ENCODE measurements around the gene WNT11.

The WNT11 gene

GRCh38 chr11:76237000-76237649 is 30.8 kb upstream of the WNT11 start:
- no peak for DNase-seq

GRCh38 chr11:76236092-76236999 is 30.0 kb upstream of the WNT11 start:
- DNase-seq: peak; percentile 11

DNA sequence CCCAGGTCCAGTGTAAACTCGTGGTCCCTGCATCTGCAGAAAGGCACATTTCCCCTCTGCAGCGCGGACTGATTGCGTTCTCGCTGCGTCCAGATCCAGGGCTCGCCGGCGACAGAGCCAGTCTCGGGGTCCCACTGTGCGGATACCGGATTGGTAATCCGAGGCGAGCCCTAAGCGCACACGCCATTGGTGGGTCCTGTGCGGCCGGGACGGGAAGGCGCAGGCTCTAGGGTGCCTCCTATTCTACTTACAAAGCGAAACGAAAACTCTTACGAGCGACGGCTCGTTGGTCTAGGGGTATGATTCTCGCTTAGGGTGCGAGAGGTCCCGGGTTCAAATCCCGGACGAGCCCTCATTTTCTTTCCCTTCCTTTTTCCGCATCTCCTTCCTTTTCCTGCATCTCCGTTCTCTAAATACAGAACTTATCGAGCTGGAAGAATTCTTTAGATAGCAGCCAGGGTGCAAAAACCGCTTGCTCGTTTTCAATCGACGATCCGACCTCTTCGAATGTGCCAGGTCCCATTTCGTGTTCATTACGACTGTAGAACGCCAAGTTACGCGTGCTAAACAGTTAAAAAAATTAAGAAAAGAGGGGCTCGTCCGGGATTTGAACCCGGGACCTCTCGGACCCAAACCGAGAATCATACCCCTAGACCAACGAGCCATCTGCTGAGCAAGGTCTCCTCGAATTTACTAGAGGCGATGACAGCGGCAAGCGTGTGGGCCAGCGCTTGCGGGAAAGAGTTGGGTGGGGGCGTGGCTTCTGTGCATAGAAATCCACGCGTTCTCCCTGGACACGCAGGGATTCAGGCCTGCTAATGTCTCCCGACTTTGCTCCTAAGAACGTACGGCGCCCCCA is 29.2 kb upstream of the WNT11 start:
- DNase-seq: peak; percentile 96

DNA sequence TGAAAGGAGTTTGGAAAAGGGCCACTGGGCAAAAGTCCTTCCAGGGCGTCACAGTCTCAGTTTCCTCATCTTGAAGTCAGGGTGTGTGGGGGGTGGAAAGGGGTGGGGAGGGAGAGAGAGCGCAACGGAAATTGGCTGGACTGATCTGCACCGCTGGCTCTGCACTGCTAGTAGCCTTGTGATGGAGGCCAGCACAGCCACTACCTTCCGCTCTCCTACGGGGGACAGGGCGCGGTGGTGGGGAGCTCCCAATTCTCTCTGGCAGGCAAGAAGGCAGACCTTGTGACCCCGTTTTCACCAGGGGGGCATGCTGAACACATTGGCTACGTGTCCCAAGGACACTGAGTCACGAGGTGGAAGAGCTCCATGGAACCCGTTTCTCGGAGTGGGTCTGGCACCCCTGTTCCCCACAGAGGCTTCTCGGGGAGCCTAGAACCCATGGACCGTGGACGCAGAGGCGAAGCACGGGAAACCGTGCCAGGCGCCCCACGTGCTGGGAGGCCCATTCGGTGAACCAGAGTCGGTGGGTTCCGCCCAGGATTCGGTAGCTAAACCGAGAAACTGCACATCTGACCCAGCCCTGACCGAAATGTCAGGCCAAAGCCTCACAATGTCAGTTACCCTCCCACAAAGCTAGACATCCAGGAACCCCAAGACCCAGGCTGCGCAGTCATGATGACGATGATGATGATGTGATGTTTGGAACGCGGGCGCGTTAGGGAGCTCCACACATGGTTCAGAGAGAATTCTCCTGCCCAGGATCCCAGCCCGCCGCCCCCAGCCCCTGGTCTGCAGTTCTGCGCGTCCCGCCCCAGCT is 28.3 kb upstream of the WNT11 start:
- peak; percentile 7 for DNase-seq

- no peak for DNase-seq
These were observed 27.7 kb upstream of the WNT11 start for GRCh38 chr11:76234021-76234415.

DNA sequence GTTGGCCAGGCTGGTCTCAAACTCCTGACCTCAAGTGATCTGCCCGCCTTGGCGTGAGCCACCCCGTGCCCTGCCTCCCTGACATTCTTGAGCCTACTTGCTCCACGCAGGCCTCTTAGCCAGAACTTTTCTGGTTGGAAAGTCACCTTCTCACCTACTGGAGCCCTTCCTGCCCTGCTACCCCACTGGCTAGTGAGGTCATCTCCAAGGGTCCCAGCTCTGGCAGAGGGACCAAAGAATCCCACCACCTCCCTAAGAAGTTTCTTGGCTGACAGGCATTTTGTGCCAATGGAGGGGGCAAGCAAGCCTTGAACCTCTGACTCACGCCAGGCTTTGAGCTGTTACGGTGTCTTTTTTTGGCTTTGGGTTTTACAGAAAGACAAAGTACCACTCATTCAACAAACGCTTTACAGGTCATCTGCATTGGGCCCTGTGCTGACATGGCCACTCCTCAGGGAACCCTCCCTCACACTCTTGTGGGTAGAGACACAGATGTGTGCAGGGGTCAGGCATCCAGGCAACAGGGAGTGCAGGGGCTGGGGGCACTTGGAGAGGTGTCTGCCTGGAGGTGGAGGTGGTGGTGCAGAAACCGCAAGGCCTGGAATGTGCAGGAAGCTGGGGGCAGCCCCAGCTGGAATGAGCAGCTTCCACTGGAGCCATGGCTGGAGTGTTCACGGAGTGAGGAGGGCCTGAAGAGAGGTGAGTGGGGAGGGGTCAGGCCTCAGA is 27.1 kb upstream of the WNT11 start:
- DNase-seq: no peak

DNA sequence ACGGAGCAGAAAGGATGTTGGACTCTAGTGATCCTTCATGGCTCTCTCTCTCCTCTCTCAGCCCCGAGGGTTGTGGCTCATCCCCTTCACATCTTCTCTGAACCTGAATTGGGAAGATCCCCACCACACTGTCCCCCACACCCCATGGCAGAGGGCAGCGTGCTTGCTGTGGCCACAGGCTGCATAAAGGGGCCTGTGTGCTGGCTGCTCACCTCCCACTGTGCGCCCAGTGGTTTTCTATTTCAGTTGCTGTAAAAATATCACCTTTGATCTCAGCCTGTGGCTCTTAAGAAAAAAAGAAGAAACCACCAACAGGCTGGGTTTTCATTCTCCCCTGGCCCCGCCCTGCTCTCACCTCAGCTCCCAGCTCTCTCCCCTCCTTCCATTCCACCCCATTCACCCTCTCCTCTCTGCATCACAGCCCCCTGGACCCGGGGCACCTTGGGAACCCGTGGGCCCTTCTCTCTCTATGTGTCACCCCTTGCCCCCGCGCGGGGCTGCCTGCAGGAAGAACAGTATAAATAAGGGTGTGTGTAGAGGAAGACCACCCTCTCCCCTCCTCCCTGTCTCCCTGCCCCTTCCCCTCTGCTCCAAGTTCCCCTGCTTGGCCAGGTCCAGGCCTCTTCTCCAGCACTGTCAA is 25.8 kb upstream of the WNT11 start:
- DNase-seq: no peak

DNA sequence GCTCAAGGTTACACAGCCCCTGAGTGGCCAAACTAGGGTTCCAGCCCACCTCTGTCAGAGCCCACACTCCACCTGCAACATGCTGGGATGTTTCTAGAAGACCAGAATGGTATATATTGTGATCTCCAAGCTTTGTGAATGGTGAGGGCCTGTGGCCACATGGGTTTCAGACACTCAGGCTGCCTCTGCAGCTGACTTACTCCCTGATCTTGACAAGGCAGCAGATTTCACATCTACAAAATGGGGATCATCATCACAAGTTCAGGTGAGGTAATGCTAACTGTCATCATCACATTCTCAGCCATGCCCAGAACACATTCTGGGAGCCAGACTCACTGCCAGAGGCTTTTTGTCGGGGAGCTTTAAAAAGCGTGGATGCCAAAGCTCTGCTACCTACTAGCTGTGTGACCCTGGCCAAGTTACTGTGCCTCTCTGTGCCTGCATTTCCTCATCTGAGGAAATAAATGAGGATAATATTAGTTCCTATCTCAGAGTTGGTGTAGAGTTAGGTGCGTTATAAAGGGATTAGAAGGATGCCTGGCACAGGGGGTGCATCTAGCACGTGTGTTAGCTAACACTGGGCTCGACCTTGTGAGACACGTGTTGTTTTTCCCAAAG is 24.9 kb upstream of the WNT11 start:
- DNase-seq: no peak

- no peak for DNase-seq
These were observed 24.1 kb upstream of the WNT11 start for GRCh38 chr11:76230392-76230791.

GRCh38 chr11:76229690-76230240 is 23.5 kb upstream of the WNT11 start:
- no peak for DNase-seq

DNA sequence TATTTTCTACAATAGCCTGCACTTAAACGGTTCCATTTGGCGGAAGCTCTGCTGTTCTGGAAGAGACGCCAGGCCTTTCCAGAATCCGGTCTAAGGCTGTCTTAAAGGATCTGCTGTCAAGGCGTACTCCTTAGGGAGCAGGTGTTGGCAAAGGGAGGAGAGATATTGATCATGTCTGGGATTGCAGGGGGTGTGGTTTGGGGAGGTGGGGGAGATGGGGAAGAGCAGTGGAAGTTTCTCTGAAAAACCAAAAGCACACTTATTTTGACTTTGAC is 22.5 kb upstream of the WNT11 start:
- DNase-seq: no peak

DNA sequence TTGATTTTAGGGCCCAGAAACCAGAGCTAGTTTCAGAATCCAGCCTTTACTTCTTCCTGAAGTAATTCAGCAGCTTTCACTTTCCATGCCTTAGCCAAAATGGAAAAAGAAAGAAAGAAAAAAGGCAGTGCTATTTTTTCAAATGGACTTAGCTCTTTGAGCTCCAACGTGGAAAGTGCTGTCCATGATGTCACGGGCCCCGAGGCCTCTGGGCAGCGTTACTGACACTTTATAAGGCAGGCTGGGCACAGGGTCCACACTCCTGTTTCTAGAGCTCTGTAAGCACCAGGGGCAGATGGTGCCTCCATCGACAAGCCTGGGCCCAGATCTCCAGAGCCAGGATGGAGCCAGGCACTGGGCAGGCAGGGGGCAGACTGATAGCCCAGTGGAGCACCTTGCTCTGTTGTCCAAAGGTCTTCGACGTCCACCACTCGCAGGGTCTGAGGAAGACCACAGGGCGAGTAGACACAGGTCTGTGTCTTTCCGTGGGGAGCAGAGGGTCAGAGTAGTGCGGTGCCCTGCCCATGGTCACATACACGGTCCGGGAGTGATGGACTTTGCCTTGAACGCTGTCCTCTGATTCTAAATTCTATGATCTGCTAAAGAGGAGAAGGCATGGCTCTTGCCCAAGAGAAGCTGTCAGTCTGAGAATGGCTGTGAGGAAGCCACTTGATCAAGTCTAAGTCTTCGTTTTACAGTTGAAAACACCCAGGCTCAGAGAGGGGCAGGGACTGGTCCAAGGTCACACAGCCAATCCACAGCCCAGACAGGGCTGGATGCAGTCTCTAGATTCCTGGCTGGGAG is 22.0 kb upstream of the WNT11 start:
- no peak for DNase-seq

DNA sequence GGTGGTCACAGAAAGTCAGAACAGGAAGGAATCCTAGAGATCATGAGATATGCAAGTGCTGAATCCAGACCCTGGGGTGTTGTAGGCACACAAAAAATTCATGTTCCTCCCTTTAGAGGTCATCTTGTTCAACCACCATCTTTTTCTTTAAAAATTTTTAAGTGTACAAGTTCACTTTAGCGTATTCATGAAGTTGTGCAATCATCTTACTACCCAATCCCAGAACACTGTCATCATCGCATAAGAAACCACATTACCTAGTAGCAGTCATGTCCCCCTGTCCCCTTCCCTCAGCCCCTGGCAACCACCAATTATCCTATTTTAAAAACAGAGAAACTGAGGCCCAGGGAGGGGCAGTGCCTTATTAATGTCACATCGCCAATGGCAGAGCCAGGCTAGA is 20.3 kb upstream of the WNT11 start:
- no peak for DNase-seq

GRCh38 chr11:76225122-76225611 is 18.9 kb upstream of the WNT11 start:
- no peak for DNase-seq

DNA sequence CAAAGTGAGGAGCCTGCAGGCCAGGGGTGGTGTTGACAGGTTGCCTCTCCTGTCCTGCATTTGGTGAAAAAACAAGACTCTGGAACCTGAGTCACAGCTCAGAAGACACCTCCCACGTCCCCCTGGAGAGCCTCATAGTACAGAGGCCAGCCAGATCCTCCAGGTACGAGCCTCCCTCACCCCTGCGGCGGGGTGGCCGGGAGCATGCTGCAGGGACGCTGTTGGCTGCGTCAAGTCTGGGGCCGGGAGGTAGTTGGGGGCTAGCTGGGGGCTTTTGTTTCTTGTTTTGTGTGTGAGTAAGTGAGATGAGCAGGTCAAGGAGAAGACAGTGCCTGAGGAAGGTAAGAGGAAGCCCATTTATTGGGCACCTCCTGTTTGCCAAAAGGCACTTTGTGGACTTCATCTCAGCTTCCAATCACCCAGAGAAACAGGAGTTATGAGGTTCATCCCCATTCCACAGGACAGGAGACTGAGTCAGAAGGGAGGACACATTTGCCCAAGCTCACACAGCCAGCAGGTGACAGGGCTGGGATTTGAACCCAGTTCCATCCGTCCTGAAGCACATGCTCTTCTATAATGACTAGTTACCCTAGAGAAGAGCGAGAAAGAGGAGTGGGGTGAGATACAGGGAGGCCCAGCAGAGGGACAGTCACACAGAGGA is 18.3 kb upstream of the WNT11 start:
- no peak for DNase-seq

DNA sequence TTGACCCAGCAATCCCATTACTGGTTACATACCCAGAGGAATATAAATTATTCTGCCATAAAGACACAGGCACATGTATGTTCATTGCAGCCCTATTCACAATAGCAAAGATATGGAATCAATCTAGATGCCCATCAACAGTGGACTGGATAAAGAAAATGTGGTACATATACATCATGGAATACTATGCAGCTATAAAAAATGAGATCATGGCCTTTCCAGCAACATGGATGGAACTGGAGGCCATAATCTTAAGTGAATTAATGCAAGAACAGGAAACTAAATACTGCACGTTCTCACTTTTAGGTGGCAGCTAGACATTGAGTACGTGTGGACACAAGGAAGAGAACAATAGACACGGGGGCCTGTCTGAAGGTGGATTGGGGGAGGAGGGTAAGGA is 15.1 kb upstream of the WNT11 start:
- DNase-seq: no peak

- no peak for DNase-seq
These were observed 12.9 kb upstream of the WNT11 start for GRCh38 chr11:76219243-76219642.

GRCh38 chr11:76218449-76219178 is 12.3 kb upstream of the WNT11 start:
- DNase-seq: no peak
